Stimulated activated naive CD8-positive, alpha-beta T cell treated with anti-CD3 and anti-CD28 coated beads, Interleukin-15, Interleukin-2, amounts not matched to agents 100 ng/mL and 50 ng/mL, for 24 hours (primary cell): Measurements from ENCODE around the gene COL25A1.

ENCODE experiments used
- H3K27ac Mint-ChIP-seq: one replicate; pipeline ENCODE4 v1.8.0; 2021; ENCODE audit warnings: mild to moderate bottlenecking, mixed read lengths
- H3K27me3 Mint-ChIP-seq: one replicate; pipeline ENCODE4 v1.8.0; 2021; ENCODE audit warnings: mixed read lengths
- H3K36me3 Mint-ChIP-seq: one replicate; pipeline ENCODE4 v1.8.0; 2021; ENCODE audit warnings: low read depth, mixed read lengths
- H3K4me1 Mint-ChIP-seq: one replicate; pipeline ENCODE4 v1.8.0; 2021; ENCODE audit warnings: low read depth, mixed read lengths
- H3K4me3 Mint-ChIP-seq: one replicate; pipeline ENCODE4 v1.8.0; 2021; ENCODE audit warnings: mild to moderate bottlenecking, mixed read lengths
- H3K9me3 Mint-ChIP-seq: one replicate; pipeline ENCODE4 v1.8.0; 2021; ENCODE audit warnings: mixed read lengths

Gene COL25A1

DNA sequence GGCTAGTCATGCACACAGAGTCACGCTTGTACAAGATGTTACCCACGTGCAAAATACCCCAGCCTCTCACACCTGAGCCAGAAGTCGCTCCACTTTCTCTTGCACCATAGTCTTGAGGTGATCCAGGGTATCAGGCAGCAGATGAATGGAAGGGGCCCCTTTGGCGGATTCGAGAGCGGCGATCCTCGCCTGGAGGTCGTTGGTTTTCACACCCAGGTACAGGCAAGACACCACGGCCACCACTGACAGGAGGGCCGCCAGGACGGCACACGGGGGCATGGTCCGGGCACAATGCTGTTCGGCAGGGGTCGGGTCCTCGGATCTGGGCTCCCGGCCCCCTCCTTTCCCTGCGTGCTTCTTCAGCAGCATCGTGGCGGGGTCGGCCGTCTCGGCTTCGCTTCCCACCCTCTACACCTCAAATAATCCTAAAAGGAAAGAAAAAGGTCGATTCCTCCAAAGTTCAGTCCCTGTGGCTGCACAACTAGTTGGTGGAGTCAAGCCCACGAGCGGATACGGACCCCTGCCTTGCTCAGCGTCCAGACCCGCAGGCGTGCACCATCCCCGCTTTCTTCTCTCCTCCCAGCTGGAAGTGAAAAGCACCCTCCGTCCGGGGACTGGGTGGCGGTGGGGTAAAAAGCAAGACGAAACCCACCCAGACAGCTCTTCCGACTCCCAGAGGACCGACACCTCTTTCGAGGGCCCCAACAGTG lies 652 bp downstream of the COL25A1 start:
- H3K4me1 Mint-ChIP-seq, result peaks cover 17% of the 10 kb centered on the region
- H3K27ac Mint-ChIP-seq, result no peak overlapping the region
- H3K27me3 Mint-ChIP-seq, result peaks cover 72% of the 10 kb centered on the region
- H3K9me3 Mint-ChIP-seq, result no peaks in the 10 kb centered on the region
- peak overlapping the region; percentile 77 for H3K4me3 Mint-ChIP-seq
- no peaks in the 10 kb centered on the region for H3K36me3 Mint-ChIP-seq

DNA sequence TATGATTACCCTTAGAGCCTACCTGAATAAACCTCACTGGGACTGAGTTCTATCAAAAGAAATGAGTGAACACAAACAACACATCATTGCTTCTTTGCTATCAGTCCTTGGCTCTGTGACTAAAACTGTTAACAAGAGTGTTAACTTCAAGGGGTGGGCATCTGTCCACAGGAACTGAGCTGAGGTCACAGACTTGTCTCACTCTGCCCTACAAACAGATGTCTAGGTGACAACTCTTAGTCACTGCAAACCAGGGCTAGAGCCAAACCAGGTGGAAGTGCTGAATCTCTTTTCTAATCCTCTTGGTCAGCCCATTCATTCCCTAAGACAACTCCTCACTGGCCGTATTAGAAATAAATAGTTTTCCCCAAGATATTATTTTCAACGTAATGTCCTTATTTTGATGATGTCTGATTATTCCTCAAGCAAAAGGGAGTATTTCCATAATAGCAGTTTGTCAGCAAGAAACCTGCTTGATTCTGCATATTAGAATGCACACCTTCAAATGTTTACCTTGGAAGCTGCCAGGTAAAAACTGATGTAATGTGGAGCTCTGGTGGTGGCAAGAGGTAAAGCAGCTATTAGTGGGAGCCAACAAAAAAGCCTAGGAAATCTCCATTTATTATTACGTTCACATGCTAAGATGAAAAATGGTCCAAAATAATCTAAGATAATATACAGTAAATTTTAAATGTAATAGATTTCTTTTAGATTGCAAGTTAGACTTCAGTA lies 4.0 kb downstream of the COL25A1 start:
- Mint-ChIP-seq H3K4me1 (peaks cover 17% of the 10 kb centered on the region), H3K4me3 (no peak overlapping the region), H3K36me3 (no peaks in the 10 kb centered on the region), H3K27me3 (peaks cover 72% of the 10 kb centered on the region), H3K27ac (no peak overlapping the region), H3K9me3 (no peaks in the 10 kb centered on the region)

DNA sequence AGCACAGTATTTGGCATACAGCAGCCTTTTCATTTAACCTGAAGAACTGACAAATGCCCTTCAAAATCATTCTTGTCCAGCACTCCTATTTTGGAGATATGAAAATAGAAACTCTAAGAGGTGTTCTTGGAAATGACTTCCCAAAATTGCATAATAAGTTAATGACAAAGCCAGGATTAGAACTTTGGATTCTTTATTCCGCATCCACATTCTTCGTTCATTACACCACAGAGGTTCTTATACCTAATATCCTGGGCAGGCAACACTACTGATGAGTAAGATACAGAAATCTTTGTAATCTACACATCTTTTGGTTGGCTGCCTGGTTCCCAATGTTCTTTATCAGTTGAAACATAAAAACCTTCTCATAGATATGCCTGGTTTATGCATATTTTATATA lies 5.9 kb downstream of the COL25A1 start:
- no peaks in the 10 kb centered on the region for H3K9me3 Mint-ChIP-seq
- peaks cover 3% of the 10 kb centered on the region for H3K4me1 Mint-ChIP-seq
- H3K36me3 Mint-ChIP-seq, result no peaks in the 10 kb centered on the region
- H3K4me3 Mint-ChIP-seq, result no peak overlapping the region
- H3K27ac Mint-ChIP-seq, result no peak overlapping the region
- peaks cover 69% of the 10 kb centered on the region for H3K27me3 Mint-ChIP-seq

DNA sequence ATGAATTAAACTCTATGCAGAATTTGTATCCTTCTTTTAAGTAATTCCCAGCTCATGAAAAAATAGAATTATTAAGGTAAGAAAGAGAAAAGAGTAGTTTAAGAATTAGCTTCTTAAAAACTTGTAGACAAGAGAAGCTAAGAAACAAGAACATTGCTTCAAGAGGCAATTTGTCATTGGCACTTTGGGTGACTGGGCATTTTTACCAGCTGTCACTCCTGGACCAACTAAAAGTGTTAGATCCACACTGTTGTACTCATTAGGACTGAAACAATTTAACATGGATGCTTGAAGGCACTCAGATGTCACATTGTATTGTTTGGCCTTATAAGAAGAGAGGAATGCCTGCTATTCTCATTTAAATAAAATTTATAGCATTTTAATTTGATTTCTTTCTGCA lies 7.4 kb downstream of the COL25A1 start:
- Mint-ChIP-seq H3K9me3 (no peaks in the 10 kb centered on the region), H3K27ac (no peak overlapping the region), H3K4me3 (no peak overlapping the region), H3K4me1 (no peaks in the 10 kb centered on the region), H3K36me3 (no peaks in the 10 kb centered on the region), H3K27me3 (peaks cover 58% of the 10 kb centered on the region)

DNA sequence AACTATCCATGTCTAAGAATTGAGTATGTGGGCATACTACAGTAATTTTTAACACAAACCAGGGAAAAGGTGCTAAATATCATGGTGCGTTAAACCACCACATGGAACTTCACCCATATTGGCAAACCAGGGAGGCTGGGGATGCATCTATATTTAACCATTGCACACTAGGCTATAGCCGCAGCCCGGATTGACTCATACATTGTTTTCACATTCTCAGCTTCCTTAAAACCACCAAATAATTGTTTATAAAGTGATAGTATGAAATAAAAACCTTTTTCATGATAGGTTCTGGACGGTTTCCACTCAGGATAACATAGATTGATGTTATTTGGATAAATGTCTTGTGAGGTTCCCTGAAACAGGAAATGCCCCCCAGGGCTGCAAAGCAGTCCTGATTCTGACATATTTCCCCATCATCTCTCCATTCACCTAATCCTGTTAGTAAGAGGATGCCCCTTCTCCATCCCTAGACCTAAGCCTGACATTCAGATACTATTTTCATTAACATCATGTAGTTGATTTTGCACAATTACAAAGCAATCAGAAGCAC lies 7.9 kb downstream of the COL25A1 start:
- Mint-ChIP-seq H3K27me3 (peaks cover 53% of the 10 kb centered on the region), H3K4me1 (no peaks in the 10 kb centered on the region), H3K9me3 (no peaks in the 10 kb centered on the region), H3K4me3 (no peak overlapping the region), H3K27ac (no peak overlapping the region), H3K36me3 (no peaks in the 10 kb centered on the region)

DNA sequence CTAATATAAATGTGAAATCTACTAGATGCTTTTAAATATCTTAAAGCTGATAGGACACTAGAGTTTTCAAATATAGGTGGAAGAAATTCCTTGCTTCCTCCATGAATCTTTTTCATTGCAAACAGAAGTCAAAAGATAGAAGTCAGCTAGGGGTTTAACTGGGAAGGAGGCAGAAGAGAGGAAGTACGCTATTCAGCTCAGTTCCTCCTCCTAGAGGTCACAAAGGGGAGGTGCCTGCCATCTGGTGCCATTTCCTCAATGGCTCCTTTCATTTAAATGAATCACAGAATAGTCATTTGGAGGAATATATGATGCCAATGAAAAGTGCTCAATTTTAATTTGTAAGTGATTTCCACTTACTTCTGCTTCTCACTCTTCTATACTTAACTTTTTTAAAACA lies 8.5 kb downstream of the COL25A1 start:
- Mint-ChIP-seq H3K27ac (no peak overlapping the region), H3K4me3 (no peak overlapping the region), H3K9me3 (no peaks in the 10 kb centered on the region), H3K27me3 (peaks cover 48% of the 10 kb centered on the region), H3K36me3 (no peaks in the 10 kb centered on the region), H3K4me1 (no peaks in the 10 kb centered on the region)

DNA sequence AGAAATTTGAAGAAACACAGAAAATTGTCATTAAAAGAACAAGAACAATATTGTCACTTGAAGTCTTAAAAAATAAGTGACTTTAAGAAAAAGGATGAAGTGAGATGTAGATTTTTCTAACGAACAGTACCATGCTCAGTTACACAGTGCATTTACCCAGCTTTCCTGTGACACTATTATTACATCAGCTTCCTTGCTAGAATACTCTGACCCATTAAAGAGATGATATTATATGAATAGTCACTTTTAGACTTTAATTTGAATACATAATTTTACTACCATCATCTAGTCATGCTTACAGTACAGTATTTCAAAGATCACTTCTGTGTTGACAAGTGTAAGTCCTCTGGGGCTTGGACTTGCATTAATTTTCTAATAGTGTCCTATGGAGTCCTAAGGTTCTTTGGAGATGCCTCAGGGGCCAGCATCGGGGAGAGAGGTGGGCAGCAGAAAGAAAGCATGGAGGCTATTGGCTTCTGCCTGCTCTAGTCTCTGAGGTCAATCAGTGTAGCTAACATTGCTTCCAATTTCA lies 10.7 kb downstream of the COL25A1 start:
- Mint-ChIP-seq H3K36me3 (no peaks in the 10 kb centered on the region), H3K27me3 (peaks cover 38% of the 10 kb centered on the region), H3K4me3 (no peak overlapping the region), H3K4me1 (no peaks in the 10 kb centered on the region), H3K9me3 (no peaks in the 10 kb centered on the region), H3K27ac (no peak overlapping the region)

DNA sequence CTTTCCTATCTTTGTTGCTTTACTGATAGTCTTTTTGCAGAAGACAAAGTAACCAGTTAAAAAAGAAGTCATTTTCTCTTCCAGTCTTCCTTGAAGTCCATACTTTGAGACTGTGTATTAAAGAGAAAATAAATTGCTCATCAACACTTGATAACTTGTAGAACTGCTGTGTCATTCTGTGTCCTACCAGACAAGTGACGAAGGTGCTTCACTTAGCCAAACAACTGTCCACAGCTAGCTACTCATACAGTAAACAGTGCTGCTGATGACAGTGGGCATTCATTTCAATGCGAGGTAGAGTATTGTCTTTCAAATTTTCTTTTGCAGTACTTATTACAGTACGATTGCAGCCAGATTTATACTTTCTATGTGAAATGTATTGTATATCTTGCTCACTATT lies 11.5 kb downstream of the COL25A1 start:
- no peak overlapping the region for H3K27ac Mint-ChIP-seq
- H3K36me3 Mint-ChIP-seq, result no peaks in the 10 kb centered on the region
- H3K9me3 Mint-ChIP-seq, result no peaks in the 10 kb centered on the region
- peaks cover 30% of the 10 kb centered on the region for H3K27me3 Mint-ChIP-seq
- H3K4me1 Mint-ChIP-seq, result no peaks in the 10 kb centered on the region
- H3K4me3 Mint-ChIP-seq, result no peak overlapping the region

DNA sequence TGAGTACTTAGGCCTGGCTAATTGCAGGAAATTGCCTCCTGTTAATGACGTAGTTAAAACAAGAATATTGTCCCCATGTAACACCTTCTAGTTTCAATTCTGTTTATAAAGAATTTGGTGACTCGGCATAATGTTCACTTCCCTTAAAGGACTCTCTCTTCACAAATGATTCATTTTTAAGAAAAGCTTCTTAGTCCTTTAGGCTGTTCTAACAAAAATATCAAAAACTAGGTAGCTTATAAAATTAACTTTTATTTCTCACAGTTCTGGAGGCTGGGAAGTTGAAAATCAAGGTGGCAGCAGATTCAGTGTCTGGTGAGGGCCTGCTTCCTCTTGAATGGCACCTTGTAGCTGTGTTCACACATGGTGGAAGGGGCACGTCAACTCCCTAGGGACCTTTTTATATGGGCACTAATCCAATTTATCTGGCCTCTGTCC lies 23.8 kb downstream of the COL25A1 start:
- Mint-ChIP-seq H3K27ac (no peak overlapping the region), H3K4me3 (no peak overlapping the region), H3K36me3 (no peaks in the 10 kb centered on the region), H3K9me3 (no peaks in the 10 kb centered on the region), H3K27me3 (peaks cover 24% of the 10 kb centered on the region), H3K4me1 (peaks cover 20% of the 10 kb centered on the region)

DNA sequence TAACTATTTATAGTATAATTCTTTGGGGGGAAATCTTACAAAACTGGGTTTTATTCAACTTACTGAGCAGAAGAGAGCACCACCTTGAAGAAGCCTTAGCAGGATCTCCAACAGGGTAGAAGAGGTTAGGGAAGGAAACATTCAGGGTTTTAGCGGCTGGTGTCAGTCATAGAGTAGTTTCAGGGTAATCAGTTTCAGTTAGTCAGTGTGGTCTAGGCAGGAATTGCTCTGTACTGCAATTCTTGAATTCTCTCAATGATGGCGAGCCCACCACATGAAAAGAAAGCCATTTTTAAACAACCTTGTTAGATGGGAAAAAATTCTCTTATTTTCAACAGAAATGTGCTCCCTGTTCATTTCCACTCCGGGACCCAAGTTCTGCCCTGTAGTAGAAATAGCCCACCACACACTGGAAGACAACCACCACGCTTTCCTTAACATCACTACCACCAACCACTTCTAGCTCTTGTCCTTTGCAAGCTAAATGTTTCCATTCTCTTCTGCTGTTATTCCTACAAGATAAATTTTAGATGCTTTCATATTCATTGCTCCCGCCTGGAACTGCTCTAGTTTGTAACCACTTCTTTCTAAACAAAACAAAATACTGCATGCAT lies 25.9 kb downstream of the COL25A1 start:
- Mint-ChIP-seq H3K9me3 (no peaks in the 10 kb centered on the region), H3K4me1 (peaks cover 20% of the 10 kb centered on the region), H3K4me3 (no peak overlapping the region), H3K27me3 (peaks cover 22% of the 10 kb centered on the region), H3K27ac (peak overlapping the region; percentile 34), H3K36me3 (no peaks in the 10 kb centered on the region)

DNA sequence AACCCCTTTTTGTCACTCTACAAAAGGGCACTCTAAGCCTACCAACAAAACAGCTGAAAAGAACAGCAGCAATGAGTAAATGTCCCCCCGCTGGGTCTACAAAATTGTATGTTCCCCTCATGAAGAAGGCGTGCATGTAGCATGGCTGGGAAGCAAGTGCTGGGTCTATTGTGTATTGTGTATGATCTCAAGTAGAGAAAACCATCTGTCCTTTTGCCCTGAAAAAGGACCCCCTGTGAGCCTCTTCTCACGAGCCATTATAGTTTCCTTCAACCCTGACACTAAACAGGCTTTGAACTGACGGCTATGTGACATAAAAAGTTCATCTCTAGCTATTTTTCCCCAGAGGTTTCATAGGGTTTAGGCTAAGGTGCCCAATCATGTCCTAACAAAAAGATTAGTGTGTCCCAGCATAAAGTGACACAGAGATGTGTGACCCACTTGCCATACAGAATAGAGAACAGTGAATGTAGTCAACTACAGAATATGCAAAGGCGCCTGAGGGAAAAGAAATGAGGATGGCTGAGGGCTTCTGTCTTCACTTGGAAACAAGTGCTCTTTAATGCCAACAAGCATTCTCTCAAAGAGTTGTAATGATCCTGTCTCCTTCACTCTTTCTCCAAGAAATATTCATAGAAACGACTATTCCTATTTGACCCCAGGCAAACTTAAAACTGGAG lies 27.3 kb downstream of the COL25A1 start:
- no peak overlapping the region for H3K27ac Mint-ChIP-seq
- peaks cover 21% of the 10 kb centered on the region for H3K27me3 Mint-ChIP-seq
- H3K4me1 Mint-ChIP-seq, result peaks cover 20% of the 10 kb centered on the region
- no peak overlapping the region for H3K4me3 Mint-ChIP-seq
- no peaks in the 10 kb centered on the region for H3K36me3 Mint-ChIP-seq
- no peaks in the 10 kb centered on the region for H3K9me3 Mint-ChIP-seq

DNA sequence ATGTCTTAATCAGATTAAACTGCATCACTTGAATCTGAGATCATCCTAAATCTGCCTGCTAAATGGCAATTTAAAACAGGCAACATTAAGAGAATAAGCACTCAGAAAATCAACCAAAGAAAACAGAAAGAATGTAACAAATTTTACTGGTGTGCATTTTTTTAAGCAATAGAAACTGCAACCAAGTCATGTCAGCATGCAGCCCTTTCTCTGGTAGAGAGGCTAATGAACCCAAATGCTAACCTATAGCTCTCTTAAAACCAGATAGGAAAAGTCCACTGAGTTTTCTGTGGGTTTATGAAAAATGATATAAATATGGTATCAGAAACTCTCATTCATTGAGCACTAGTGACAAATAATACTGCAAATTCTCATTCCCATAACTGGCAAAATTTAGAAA lies 35.6 kb downstream of the COL25A1 start:
- Mint-ChIP-seq H3K4me3 (no peak overlapping the region), H3K27ac (no peak overlapping the region), H3K4me1 (no peaks in the 10 kb centered on the region), H3K27me3 (peaks cover 4% of the 10 kb centered on the region), H3K9me3 (no peaks in the 10 kb centered on the region), H3K36me3 (no peaks in the 10 kb centered on the region)

DNA sequence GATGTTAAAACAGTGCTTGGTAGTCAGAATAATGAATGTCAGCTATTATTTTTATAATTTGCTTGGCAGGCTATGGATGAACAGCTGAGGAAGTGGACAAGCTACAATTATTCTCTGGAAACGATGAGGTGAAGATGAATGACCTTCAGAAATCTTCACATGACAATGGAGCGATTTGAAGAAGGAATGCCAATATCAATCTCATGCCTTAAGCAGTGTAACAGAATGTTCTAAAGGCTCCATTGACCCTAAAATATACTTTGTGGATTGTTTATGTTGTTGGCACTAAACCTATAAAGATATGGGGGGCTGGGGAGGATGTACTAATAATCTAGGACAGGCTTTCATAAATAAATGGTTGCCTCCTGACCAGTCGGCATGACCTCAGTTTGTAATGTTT lies 36.2 kb downstream of the COL25A1 start:
- Mint-ChIP-seq H3K4me1 (no peaks in the 10 kb centered on the region), H3K9me3 (no peaks in the 10 kb centered on the region), H3K27ac (no peak overlapping the region), H3K4me3 (no peak overlapping the region), H3K27me3 (peaks cover 4% of the 10 kb centered on the region), H3K36me3 (no peaks in the 10 kb centered on the region)

DNA sequence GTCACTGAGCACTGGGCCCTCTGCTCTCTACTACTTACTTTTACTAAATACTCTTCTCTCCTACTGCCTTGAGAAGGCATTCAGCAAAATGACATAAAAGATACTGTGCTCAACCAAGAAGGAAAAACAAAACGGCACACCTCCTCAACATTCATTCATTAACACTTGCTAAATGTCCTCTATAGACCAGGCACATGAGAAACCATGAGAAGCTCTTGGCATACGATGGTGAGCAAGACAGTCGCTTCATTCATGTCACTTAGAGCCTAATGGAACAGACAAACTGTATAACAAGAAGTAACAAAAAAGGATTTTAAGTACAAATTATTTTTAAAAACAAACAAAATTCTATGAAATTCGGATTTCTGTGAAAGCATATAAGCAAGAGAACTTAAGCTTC lies 38.7 kb downstream of the COL25A1 start:
- H3K4me1 Mint-ChIP-seq, result no peaks in the 10 kb centered on the region
- H3K27ac Mint-ChIP-seq, result no peak overlapping the region
- H3K27me3 Mint-ChIP-seq, result peaks cover 4% of the 10 kb centered on the region
- H3K4me3 Mint-ChIP-seq, result no peak overlapping the region
- no peaks in the 10 kb centered on the region for H3K36me3 Mint-ChIP-seq
- H3K9me3 Mint-ChIP-seq, result no peaks in the 10 kb centered on the region
